Measurements from ENCODE around the gene KANSL1.
"Not testable (repeated sequence)": the region's sequence is repeated elsewhere in the genome, so short reads cannot be mapped to it uniquely, and the experiment has no call there.

KANSL1 gene

GRCh38 chr17:46193151-46193625, at the start of gene KANSL1:
Gene KANSL1 (minus strand): TSS chr17:46193429. CDS start chr17:46172143, 21,286 bp downstream.
- DNase-seq = peak; percentile 87

GRCh38 chr17:46231359-46231758, 38.1 kb upstream of the KANSL1 start:
- not testable (repeated sequence) for DNase-seq

GRCh38 chr17:46225274-46225794, 32.1 kb upstream of the KANSL1 start:
- DNase-seq = peak; percentile 83

- not testable (repeated sequence) for DNase-seq
Measured at GRCh38 chr17:46224864-46225263, 31.6 kb upstream of the KANSL1 start.

GRCh38 chr17:46223041-46223440, 29.8 kb upstream of the KANSL1 start:
- not testable (repeated sequence) for DNase-seq

- no peak for DNase-seq
Measured at GRCh38 chr17:46216682-46217081, 23.5 kb upstream of the KANSL1 start.

- peak; percentile 31 for DNase-seq
Measured at GRCh38 chr17:46212634-46213435, 19.6 kb upstream of the KANSL1 start.

- DNase-seq = no peak
Measured at GRCh38 chr17:46208997-46209396, 15.8 kb upstream of the KANSL1 start.

GRCh38 chr17:46205975-46206374, 12.7 kb upstream of the KANSL1 start:
- DNase-seq = no peak

- DNase-seq = no peak
Measured at GRCh38 chr17:46202424-46202823, 9.2 kb upstream of the KANSL1 start.

GRCh38 chr17:46201491-46201890, 8.3 kb upstream of the KANSL1 start:
- no peak for DNase-seq

GRCh38 chr17:46200197-46200596, 7.0 kb upstream of the KANSL1 start:
- no peak for DNase-seq

GRCh38 chr17:46199379-46199778, 6.2 kb upstream of the KANSL1 start:
- DNase-seq = no peak

- no peak for DNase-seq
Measured at GRCh38 chr17:46198233-46198632, 5.0 kb upstream of the KANSL1 start.

- no peak for DNase-seq
Measured at GRCh38 chr17:46197530-46197929, 4.3 kb upstream of the KANSL1 start.

GRCh38 chr17:46195939-46196716, 2.9 kb upstream of the KANSL1 start:
- no peak for DNase-seq

GRCh38 chr17:46195217-46195855, 2.1 kb upstream of the KANSL1 start:
- no peak for DNase-seq

- no peak for DNase-seq
Measured at GRCh38 chr17:46194393-46195216, 1.4 kb upstream of the KANSL1 start.

- peak; percentile 87 for DNase-seq
Measured at GRCh38 chr17:46193626-46194392, 580 bp upstream of the KANSL1 start.

GRCh38 chr17:46192439-46193150, 634 bp downstream of the KANSL1 start:
- DNase-seq = peak; percentile 60

GRCh38 chr17:46192189-46192438, 1.1 kb downstream of the KANSL1 start:
- no peak for DNase-seq
